ENCODE results near the gene BLOC1S5. TPM values are rescaled to one million over a fixed set of nuclear protein-coding genes. Genes with fewer than 3 reads are reported as not detected.

The BLOC1S5 gene
- total and polyA plus RNA-seq, 2 of the 8 experiments (the other 6 are each of a cell fraction or from before 2014, with no cell fraction given), result 3.4 to 17.2 TPM

DNA sequence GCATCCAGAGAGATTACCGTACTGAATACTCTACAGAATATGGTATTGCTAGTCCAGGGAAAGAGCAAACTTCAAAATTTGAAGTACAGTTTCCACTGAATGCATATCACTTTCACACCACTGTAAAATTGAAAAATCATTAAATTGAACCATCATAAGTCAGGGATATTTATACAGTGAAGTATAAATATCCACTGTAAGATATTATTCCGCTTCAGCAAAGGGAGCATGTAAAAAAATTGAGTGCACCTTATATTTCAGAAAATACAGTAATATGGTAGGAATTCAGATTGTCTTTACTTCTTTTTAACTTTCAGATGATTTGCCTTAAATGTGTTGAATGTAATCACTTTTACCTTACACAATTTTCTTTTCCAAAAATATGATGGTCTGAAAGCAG is 92.7 kb downstream of the BLOC1S5 start (continued):
- TF ChIP-seq, protein P1, sequence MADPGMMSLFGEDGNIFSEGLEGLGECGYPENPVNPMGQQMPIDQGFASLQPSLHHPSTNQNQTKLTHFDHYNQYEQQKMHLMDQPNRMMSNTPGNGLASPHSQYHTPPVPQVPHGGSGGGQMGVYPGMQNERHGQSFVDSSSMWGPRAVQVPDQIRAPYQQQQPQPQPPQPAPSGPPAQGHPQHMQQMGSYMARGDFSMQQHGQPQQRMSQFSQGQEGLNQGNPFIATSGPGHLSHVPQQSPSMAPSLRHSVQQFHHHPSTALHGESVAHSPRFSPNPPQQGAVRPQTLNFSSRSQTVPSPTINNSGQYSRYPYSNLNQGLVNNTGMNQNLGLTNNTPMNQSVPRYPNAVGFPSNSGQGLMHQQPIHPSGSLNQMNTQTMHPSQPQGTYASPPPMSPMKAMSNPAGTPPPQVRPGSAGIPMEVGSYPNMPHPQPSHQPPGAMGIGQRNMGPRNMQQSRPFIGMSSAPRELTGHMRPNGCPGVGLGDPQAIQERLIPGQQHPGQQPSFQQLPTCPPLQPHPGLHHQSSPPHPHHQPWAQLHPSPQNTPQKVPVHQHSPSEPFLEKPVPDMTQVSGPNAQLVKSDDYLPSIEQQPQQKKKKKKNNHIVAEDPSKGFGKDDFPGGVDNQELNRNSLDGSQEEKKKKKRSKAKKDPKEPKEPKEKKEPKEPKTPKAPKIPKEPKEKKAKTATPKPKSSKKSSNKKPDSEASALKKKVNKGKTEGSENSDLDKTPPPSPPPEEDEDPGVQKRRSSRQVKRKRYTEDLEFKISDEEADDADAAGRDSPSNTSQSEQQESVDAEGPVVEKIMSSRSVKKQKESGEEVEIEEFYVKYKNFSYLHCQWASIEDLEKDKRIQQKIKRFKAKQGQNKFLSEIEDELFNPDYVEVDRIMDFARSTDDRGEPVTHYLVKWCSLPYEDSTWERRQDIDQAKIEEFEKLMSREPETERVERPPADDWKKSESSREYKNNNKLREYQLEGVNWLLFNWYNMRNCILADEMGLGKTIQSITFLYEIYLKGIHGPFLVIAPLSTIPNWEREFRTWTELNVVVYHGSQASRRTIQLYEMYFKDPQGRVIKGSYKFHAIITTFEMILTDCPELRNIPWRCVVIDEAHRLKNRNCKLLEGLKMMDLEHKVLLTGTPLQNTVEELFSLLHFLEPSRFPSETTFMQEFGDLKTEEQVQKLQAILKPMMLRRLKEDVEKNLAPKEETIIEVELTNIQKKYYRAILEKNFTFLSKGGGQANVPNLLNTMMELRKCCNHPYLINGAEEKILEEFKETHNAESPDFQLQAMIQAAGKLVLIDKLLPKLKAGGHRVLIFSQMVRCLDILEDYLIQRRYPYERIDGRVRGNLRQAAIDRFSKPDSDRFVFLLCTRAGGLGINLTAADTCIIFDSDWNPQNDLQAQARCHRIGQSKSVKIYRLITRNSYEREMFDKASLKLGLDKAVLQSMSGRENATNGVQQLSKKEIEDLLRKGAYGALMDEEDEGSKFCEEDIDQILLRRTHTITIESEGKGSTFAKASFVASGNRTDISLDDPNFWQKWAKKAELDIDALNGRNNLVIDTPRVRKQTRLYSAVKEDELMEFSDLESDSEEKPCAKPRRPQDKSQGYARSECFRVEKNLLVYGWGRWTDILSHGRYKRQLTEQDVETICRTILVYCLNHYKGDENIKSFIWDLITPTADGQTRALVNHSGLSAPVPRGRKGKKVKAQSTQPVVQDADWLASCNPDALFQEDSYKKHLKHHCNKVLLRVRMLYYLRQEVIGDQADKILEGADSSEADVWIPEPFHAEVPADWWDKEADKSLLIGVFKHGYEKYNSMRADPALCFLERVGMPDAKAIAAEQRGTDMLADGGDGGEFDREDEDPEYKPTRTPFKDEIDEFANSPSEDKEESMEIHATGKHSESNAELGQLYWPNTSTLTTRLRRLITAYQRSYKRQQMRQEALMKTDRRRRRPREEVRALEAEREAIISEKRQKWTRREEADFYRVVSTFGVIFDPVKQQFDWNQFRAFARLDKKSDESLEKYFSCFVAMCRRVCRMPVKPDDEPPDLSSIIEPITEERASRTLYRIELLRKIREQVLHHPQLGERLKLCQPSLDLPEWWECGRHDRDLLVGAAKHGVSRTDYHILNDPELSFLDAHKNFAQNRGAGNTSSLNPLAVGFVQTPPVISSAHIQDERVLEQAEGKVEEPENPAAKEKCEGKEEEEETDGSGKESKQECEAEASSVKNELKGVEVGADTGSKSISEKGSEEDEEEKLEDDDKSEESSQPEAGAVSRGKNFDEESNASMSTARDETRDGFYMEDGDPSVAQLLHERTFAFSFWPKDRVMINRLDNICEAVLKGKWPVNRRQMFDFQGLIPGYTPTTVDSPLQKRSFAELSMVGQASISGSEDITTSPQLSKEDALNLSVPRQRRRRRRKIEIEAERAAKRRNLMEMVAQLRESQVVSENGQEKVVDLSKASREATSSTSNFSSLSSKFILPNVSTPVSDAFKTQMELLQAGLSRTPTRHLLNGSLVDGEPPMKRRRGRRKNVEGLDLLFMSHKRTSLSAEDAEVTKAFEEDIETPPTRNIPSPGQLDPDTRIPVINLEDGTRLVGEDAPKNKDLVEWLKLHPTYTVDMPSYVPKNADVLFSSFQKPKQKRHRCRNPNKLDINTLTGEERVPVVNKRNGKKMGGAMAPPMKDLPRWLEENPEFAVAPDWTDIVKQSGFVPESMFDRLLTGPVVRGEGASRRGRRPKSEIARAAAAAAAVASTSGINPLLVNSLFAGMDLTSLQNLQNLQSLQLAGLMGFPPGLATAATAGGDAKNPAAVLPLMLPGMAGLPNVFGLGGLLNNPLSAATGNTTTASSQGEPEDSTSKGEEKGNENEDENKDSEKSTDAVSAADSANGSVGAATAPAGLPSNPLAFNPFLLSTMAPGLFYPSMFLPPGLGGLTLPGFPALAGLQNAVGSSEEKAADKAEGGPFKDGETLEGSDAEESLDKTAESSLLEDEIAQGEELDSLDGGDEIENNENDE (IDR thresholded peaks at IDR 0.05; ENCODE audit: insufficient replicate concordance, low read length), result peak; percentile 42
- TF ChIP-seq YY1 (IDR thresholded peaks at IDR 0.05; ENCODE audit: low read depth, low read length), result no peak
